Endothelial cell of umbilical vein (primary cell): ENCODE measurements around the gene EDAR.

Source experiments
- EZH2 ChIP-seq: IDR thresholded peaks from 2 replicates; pipeline ENCODE4 v1.6.1; 2012; ENCODE audit warnings: borderline replicate concordance, low read depth, mild to moderate bottlenecking, moderate library complexity, low read length, inconsistent platforms; ENCODE audit not compliant: severe bottlenecking
- FOS ChIP-seq: IDR thresholded peaks from 2 replicates; pipeline ENCODE4 v1.6.1; 2011; ENCODE audit warnings: mild to moderate bottlenecking, low read length, moderate library complexity, borderline replicate concordance; ENCODE audit not compliant: insufficient read depth
- GATA2 ChIP-seq: IDR thresholded peaks from 2 replicates; pipeline ENCODE4 v1.7.0; 2011; ENCODE audit warnings: low read depth, mild to moderate bottlenecking, moderate library complexity, mixed read lengths, low read length; ENCODE audit not compliant: insufficient read length, insufficient read depth
- JUN ChIP-seq: IDR thresholded peaks from 2 replicates; pipeline ENCODE4 v1.6.1; 2011; ENCODE audit warnings: borderline replicate concordance, low read depth; ENCODE audit not compliant: insufficient read length, insufficient read depth
- TF ChIP-seq, protein P1 (sequence below), 2 donors: IDR thresholded peaks; 1 replicate in 1 of 2; 2 replicates in 1 of 2; pipeline ENCODE4 v1.5.1; 2011; ENCODE audit warnings: low read length in 2 of 2, mild to moderate bottlenecking in 2 of 2, moderate library complexity in 2 of 2, control low read depth in 1 of 2, inconsistent platforms in 1 of 2, low read depth in 1 of 2; ENCODE audit not compliant: insufficient read depth in 1 of 2; ENCODE audit errors: extremely low read depth in 1 of 2
- TF ChIP-seq, protein P2 (sequence below): IDR thresholded peaks from 2 replicates; pipeline ENCODE4 v1.6.1; 2011; ENCODE audit not compliant: insufficient read depth, insufficient read length

GRCh38 chr2:108855194-108855593 is 133.8 kb downstream of the EDAR start:
- TF ChIP-seq, protein P1, sequence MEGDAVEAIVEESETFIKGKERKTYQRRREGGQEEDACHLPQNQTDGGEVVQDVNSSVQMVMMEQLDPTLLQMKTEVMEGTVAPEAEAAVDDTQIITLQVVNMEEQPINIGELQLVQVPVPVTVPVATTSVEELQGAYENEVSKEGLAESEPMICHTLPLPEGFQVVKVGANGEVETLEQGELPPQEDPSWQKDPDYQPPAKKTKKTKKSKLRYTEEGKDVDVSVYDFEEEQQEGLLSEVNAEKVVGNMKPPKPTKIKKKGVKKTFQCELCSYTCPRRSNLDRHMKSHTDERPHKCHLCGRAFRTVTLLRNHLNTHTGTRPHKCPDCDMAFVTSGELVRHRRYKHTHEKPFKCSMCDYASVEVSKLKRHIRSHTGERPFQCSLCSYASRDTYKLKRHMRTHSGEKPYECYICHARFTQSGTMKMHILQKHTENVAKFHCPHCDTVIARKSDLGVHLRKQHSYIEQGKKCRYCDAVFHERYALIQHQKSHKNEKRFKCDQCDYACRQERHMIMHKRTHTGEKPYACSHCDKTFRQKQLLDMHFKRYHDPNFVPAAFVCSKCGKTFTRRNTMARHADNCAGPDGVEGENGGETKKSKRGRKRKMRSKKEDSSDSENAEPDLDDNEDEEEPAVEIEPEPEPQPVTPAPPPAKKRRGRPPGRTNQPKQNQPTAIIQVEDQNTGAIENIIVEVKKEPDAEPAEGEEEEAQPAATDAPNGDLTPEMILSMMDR (IDR thresholded peaks at IDR 0.05; ENCODE audit: extremely low read depth in 1 of 2, insufficient read depth in 1 of 2, low read depth in 1 of 2, low read length in 2 of 2) = no peak
- TF ChIP-seq GATA2 = no peak
- TF ChIP-seq, protein P2, sequence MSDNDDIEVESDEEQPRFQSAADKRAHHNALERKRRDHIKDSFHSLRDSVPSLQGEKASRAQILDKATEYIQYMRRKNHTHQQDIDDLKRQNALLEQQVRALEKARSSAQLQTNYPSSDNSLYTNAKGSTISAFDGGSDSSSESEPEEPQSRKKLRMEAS = no peak
- TF ChIP-seq EZH2 = no peak
- TF ChIP-seq JUN = no peak
- TF ChIP-seq FOS = no peak
